ENCODE measurements around the gene VSTM4.

Gene VSTM4

GRCh38 chr10:49090189-49090575 is 25.1 kb downstream of the VSTM4 start:
- no peak for DNase-seq

DNA sequence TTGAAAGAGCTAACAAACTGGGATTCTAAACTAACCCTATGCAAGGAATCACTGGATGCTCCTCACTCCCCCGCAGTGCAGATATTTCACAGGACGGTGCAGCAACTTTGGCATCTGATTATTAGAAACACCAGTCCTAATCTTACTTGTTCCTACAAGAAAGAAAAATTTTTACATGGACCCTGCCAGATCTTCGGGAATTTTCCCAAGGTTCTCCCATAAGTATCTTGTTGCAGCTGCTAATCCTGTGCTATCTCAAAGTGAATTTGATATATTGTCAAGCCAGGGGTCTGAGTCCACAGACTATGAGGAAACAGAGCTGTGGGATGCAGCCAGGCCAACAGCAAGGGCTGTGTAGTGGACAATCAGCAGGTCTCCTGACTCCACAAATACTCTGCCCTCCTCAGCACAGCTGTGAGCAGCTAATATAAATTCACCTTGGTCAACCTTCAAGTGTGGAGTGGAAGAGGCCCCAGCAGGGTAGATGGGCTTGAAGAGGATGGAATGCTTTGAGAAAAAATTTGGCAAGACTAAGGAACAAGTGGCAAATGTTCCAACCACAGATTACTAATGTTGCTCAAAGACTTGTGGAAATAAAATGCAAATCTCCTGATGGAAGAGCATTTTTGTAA is 25.6 kb downstream of the VSTM4 start:
- DNase-seq = no peak

DNA sequence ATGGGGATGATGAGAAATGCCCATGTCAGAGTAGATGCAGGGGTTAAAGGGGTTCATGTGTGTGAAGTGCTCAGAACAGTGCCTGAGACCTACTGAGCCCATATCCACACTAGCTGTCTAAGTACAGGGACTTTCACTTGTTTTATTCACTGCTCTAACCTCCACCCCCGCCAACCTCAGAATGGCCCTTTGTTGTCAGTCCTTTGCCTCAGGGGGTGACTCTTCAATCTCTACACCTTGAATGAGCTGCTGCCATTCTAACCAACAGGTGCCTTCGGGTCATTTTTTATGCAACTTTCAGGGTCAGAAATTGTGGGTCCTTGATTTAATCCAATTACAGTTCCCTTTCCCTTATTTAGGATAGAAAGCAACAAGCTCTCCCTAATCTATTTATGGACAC is 26.2 kb downstream of the VSTM4 start:
- DNase-seq = no peak

GRCh38 chr10:49086889-49087288 is 28.4 kb downstream of the VSTM4 start:
- no peak for DNase-seq

DNA sequence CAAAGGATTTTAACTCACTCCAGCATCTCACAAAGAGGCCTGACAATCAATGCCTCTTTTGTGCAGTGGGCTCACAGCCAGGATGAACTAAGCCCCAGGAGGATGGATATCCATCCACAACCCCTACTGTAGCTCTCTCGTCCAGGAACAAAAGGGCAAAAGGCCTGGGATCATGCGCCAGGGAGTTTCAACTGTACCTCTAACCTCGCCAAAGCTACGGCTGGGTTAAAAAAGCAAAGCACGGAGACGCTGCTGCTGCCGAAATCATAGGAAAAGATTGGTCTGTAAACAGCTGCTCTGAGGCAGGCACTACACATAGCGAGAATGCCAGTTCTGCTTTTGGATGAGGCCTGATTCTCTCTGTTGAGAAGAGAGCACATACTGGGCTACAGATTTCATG is 32.1 kb downstream of the VSTM4 start:
- no peak for DNase-seq

DNA sequence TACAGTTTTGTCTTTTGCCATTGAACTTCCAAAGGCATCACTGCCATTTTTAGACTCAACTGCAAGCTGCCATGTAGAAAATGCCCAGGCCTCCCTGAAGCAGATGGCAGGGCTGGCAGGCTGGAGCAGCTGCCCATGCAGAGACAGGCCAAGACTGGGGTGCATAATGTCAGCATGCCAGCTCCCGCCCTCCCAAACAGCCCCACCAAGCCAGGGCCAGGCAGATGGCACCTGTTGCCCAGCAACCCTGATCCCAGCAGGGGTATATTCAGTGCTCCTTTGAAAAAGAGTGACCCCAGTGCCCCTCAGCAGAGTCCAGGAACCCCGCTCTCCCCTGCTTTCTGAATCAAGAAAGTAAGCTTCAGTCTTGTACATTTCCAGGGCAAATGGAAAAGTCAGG is 32.6 kb downstream of the VSTM4 start:
- no peak for DNase-seq

- DNase-seq = no peak
These were observed 33.6 kb downstream of the VSTM4 start for GRCh38 chr10:49081547-49082275.

- DNase-seq = no peak
These were observed 34.4 kb downstream of the VSTM4 start for GRCh38 chr10:49080965-49081364.

DNA sequence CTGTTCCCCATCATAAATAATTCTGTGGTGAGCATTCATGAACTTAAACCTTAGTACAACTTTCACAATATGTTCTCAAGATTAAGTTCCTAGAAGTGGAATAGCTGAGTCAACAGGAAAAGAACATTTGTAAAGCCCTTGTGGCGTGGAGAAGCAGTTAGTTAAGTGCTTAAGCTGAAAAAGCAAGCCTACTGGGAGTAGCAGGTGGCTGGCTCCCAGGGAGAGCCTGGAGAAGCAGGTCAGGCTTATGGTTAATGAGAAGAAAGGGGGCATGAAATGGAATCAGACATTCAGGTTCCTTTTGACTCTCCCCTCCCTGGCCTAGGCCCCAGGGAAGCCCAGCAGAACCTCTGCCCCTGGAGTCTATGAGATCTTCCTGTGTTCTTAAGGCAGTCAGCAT is 35.3 kb downstream of the VSTM4 start:
- no peak for DNase-seq

DNA sequence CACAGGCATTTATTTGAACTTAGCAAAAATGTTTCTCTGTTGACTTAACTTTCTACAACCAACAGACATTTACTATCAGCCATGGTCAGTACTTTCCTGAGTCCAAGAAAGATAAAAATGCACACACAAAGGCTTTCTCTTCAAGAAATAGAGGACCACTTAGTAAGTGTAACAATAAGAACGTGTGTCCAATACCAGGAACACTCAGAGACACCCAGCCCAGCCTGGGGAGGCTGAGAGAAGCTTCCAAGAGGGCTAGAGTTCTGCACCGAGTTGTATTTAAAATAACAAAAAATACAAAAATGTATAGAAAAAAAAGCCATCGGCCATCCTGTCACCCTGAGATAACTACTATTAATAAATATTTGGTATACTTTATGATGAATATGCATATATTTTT is 35.8 kb downstream of the VSTM4 start:
- DNase-seq = no peak

GRCh38 chr10:49079072-49079471 is 36.2 kb downstream of the VSTM4 start:
- no peak for DNase-seq

- DNase-seq = no peak
These were observed 36.9 kb downstream of the VSTM4 start for GRCh38 chr10:49078433-49078832.

DNA sequence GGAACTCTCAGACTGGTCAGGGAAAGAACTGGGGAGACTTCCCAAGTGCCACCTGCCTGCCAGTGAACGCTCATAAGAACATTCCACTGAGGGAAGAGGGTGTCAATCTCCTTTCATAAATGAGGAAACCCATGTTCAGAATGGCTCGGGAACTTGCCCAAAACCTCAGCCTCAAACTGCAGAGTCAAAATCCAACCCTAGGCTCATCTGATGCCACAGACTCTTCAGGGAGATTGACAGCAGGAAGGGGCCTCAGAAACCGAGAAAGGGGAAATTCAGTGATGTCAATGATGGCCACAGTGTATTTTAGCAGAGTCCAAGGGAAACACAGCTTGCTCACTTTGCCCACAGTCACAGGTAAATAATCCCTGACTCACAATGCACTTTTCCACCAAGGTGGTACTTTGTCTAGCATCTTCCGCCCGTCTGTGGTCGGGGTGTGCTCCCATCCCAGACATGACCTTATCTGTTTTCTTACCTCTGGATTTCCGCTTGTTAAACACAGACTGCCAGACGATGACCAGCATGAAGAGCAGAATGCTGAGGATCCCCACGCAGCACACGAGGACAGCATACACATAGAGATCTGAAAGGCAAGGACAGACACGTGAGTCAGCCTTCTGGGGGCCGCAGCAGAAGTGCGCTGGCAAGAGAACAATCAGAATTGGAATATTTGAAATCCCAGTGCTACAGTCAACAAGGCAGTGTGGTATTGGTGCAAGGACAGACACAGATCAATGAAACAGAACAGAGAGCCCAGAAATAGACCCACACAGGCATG is 38.4 kb downstream of the VSTM4 start:
- DNase-seq = peak; percentile 36

GRCh38 chr10:49076319-49076718 is 39.0 kb downstream of the VSTM4 start:
- no peak for DNase-seq

GRCh38 chr10:49075743-49076142 is 39.6 kb downstream of the VSTM4 start:
- no peak for DNase-seq

DNA sequence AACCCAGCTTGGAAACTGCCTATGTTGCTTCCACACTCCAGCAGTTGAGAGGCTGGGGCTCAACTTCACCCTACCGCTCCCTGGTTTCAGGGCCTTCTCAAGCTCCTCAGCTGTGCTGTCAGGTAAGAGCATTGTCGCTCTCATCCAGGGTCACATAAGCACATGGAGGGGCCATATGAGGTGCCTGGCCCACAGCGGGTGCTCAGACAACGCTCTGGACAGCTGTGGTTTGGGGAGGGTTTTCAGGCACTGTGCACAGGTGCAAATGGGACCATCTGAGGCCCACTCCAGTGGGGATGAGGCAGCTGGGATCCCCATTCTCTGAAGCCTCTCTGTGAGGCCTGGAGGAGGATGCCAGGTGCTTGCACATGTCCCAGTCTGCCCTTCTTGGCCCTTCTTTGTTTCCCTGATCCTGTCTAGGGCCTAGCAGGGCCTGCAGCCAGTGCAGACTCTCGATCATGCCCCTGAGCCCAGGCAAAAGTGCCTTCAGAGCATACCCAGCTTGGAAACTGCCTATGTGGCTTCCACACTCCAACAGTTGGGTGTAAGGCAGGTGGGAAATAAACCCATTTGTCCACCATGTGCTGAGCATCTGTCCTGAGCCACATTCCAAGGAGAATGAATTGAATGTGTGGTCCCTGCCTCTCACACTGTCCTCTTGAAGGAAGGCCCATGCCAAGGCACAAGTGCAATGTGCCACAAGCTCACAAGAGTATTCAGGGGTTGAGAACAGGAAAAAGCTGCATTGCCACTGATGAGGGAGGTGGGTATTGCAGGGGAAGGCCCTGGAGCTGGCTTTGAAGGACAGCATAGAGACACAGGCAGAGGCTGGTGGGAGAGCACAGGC is 40.3 kb downstream of the VSTM4 start:
- no peak for DNase-seq

GRCh38 chr10:49072166-49072885 is 43.0 kb downstream of the VSTM4 start:
- DNase-seq = no peak

DNA sequence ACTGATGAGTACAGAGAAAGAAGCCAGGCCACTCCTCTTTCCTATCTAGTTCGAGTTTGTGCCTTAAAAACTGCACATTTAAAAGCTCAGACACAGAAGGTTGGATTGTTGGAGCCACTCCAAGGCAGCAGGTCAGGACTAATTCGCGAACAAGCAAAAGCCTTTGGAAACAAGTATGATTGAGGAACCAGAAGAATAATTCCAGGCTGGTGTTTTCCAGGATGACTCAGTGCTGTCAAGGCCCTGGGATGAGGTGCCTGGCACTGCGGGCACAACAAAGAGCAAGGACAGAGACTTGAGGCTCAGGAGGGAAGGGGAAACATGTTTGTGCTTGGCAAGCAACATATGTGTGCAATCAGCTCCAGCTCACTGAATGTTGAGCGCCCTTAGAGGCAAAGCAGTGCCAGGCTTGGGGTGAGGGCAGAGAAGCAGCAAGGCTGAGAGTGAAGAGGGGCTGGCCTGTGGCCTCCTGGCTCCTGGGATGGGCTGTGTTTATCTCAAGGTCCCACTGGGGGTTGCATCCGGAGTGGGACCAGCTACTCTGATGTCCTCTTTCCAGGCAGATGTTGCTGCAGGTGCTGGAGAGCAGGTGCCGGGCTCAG is 44.1 kb downstream of the VSTM4 start:
- no peak for DNase-seq

DNA sequence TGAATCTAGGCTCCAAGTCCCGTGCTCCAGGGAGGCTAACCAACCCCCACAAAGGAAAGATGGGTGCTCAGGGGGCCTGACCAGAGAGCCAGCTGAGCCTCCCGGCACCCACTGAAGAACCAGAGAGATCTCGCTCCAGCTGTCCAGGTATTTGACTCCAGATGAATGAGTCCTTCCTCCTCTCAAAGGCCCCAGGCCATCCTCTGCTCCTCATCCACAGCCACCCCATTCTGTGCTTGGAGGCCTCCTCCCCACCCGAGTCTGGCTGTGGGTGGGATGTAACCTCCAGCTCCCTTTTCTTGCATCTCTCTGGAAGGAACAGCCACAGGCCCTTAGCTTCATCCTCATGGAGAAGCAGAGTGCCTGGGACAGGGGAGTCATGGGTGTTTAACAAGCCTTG is 44.6 kb downstream of the VSTM4 start:
- DNase-seq = no peak

GRCh38 chr10:49068672-49069217 is 46.6 kb downstream of the VSTM4 start:
- DNase-seq = no peak

DNA sequence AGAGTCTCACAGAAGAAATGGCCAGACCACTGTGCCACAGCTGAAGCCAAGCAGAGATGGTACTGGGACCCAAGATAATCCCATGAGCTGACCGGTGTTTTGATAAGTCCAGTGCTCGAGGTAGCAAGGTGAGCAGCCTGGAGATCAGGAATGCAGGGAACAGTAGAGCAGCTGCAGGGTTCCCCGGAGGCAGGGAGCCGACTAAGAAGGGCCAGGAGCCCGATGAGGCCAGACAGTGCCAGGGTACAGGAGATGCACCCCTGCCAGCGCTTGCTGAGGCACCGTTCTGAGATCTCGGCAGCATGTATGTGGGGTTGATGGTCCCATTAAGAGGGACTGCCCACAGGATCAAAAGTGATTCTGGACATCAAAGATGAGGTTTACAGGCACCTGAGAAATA is 47.1 kb downstream of the VSTM4 start:
- no peak for DNase-seq

All from stimulated activated CD8-positive, alpha-beta memory T cell treated with anti-CD3 and anti-CD28 coated beads, Interleukin-4, amount 100 ng/mL, for 48 hours (primary cell).